ENCODE results near the gene MAPK10.
"Not testable (repeated sequence)": the region's sequence is repeated elsewhere in the genome, so short reads cannot be mapped to it uniquely, and the experiment has no call there.

MAPK10 gene

GRCh38 chr4:85967872-85968271, 392.0 kb downstream of the MAPK10 start:
- DNase-seq (ENCODE audit: low read depth) = no peak

- DNase-seq (ENCODE audit: low read depth) = no peak
Observed at GRCh38 chr4:85966373-85966772, 393.5 kb downstream of the MAPK10 start.

DNA sequence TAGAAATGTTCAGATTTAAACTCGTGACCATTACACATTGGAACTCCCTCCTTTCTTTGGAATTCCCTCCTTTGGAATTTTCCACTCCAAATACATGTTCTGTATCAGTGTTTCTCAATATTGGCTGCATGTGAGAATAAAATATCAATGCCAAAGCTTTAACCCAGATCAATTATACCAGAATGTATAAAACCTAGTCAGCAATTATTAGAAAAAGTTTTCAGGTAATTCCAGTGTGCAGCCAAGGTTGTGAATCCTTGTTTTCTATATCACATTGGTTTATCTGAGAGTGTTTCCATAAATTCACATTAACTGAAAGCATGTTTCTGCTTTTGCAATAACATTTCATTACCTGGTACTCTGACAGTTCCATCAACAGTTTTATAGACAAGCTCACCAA, 394.3 kb downstream of the MAPK10 start:
- DNase-seq (ENCODE audit: low read depth) = no peak

DNA sequence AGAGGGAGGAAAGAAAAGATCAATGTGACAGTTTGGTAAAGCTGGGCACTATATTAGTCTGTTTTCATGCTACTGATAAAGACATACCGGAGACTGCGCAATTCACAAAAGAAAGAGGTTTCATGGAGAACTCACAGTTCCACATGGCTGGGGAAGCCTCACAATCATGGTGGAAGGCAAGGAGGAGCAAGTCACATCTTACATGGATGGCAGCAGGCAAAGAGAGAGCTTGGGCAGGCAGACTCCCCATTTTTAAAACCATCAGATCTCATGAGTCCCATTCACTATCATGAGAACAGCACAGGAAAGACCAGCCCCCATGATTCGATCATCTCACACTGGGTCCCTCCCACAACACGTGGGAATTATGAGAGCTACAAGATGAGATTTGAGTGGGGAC, 394.8 kb downstream of the MAPK10 start:
- DNase-seq (ENCODE audit: low read depth) = not testable (repeated sequence)

DNA sequence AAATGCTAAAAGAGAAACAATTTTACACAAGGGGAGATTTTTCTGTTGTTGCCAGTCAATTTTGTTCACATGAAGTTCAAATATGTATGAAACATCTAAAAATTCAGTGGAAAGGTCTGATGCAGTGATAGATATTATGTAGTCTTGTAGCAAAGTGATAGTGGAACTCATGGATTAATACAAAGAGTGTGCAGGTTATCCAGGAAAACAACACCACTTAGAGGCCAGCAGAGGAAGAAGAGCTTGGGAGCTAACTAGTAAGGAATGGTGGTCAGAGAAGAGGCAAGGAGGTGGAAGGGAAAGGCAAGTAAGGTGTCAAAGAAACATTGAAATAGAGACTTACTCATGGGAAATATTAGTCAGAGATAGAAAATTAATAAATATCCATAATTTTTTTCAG, 395.6 kb downstream of the MAPK10 start:
- DNase-seq (ENCODE audit: low read depth) = no peak

DNA sequence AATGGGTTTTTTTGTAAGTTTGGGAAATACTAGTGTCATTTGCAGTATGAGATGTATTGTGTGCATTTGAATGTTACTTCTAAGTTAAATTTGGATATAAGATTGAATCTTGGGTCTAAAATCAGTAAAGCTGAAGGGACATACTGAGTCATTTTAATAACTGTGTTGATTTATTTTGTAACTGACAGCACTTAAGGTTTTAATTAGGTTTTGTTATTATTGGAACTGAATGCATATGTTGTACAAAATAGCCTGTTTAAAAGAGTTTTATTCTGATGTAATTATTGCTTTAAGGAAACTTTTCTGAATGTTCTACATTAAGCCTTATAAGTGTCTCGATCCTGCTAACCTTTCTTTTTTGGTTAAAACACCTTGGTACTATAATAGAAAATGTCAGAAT, 396.6 kb downstream of the MAPK10 start:
- no peak for DNase-seq (ENCODE audit: low read depth)

DNA sequence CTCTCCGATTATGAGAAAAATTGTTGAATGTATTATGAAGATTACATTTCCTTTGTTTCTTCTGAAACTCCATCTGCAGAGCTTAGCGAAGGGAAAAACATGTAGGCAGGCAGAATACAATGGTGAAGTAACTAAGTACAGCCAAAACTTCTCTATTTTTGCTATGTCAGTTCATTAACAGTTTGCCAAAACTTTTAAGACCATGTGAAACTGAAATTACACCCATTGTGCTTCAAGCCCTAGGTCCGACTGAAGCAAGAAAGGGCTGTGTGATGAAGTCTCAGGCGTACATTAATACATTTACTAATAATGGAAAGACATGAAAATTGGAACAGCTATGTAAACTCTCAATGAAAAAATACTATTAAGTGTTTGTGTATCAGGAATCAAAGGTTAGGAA, 398.0 kb downstream of the MAPK10 start:
- no peak for DNase-seq (ENCODE audit: low read depth)

GRCh38 chr4:85956293-85956945, 403.4 kb downstream of the MAPK10 start:
- DNase-seq (ENCODE audit: low read depth) = no peak

DNA sequence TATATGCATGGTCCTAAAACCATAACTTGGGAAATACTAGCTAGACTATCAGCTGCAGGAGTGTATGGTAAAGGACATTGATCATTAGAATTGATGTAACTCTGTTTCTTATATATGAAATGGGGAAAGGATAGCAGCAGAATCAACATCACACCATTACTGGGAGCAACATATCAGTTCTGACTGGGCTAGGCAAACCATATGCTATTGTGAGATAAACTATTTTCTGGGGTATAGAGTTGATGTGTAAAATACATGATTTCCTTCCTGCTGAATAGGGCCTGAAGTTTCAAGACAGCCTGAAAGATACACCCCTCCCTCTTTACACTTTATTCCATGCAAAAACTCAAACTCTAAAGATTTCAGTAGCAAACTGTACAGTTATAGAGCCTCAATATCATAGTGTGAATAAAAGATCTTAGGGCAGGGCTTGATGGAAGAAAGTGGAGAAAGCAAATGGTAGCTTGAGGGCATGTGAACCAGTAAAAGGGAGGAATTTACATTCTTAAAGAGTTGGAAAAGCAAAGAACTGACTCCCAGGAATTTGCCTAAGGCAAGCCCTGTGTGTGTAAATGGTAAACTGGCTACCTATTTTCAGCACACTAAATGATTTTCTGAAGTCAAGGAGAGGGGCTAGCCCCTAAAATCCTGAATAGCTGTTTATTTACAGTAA, 404.1 kb downstream of the MAPK10 start:
- no peak for DNase-seq (ENCODE audit: low read depth)

- no peak for DNase-seq (ENCODE audit: low read depth)
Observed at GRCh38 chr4:85953651-85954018, 406.2 kb downstream of the MAPK10 start.

DNA sequence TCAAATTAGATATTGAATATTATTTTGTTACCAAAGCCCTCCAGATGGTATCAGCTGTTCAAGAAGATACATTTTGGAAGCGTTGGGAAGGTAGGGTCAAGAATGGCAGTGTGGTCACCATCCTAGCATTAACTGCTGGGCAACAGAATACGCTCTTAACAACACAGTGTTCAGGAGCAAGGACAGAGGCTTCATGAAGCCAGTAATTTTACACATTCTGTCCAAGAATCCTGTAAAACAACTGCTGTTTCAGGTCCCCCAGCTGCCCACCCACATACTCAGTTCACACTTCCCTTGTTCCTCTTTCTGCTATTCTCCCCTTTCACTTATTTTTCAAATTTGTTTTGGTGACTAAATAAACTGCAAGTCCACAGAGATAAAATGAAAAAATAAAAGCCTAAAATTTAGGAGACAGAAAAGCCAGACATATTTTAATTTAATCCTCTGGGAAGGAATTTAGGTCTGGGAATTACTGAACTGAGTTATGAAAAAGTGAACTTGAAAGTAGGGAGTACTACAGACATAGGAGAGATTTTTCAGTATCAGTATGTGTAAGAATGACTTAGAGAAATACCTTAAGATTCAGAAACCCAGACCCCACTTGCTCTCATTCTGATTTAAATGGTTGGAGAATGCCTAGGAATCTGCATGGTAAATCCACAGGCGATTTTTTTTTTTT, 406.7 kb downstream of the MAPK10 start:
- no peak for DNase-seq (ENCODE audit: low read depth)

DNA sequence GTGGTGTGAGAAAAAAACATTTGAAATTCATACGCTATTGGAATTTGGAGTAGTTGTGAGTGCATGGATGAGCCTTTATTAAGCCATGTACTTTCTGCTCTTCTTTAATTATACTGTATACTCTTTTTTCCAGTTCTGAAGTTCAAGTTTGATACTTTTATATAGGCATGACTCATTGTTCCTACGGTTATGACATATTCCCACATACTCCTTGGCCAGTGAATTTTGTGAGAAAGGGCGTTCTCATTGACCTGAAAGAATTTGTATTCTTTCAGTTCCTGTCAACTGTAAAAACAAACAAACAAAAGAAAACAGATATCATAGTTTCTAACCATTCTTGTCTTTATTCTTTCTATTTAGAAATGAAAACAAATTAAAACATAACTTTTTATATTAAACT, 407.3 kb downstream of the MAPK10 start:
- DNase-seq (ENCODE audit: low read depth) = no peak

DNA sequence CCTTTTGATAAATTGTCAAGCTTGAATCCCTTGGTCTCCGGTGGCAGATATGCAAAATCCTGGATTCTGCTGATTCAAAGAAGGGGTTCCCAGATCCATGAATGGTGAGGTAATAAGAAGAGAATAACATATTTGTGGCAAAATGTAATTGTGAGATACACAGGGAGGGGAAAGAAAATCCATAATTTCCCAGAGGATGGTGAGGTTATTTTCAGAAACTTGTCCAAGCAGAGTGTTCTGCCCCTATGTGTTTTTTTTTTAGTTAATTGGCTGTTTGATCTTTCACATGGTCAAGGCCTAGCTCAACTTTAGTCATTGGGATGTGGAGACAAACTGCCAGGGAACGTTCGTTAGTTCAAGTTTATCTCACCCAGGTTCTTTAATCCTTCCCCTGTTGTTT, 408.8 kb downstream of the MAPK10 start:
- DNase-seq (ENCODE audit: low read depth) = no peak

- no peak for DNase-seq (ENCODE audit: low read depth)
Observed at GRCh38 chr4:85946821-85947220, 413.0 kb downstream of the MAPK10 start.

GRCh38 chr4:85942107-85942506, 417.7 kb downstream of the MAPK10 start:
- DNase-seq (ENCODE audit: low read depth) = no peak

DNA sequence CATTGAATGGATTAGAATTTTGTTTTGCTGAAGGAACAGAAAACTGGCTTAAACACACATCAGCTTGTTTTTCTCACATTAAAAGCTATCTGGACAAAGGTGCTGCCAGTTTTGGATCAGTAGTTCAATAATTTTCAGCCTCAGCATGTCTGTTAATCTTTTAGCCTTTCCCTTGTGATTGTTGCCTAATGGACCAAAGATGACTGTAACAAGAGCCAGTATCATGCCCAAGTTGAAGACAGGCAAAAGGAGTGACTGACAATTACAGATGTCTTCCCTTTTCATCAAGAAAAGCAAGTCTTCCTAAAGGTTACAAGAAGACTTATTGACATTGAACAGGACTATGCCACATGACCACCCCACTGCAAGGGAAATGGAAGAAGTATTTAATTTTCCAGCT, 419.7 kb downstream of the MAPK10 start:
- DNase-seq (ENCODE audit: low read depth) = no peak
